WERI-Rb-1 (cell line): ENCODE data around the gene GAS1.

ENCODE experiments used
- DNase-seq: peaks from one replicate; pipeline ENCODE4 v3.0.0-alpha.2; 2020
- H3K27ac ChIP-seq: fragments of 250-450 bp; sonication (Bioruptor Pico); 2 replicates; pipeline ENCODE4 v1.5.1; 2020; ENCODE audit warnings: mild to moderate bottlenecking, moderate library complexity
- H3K27me3 ChIP-seq: fragments of 250-450 bp; sonication (Bioruptor Pico); 2 replicates; pipeline ENCODE4 v1.5.1; 2021; ENCODE audit warnings: mild to moderate bottlenecking, low read depth, moderate library complexity; ENCODE audit not compliant: insufficient read depth, severe bottlenecking
- H3K36me3 ChIP-seq: fragments of 250-450 bp; sonication (Bioruptor Pico); 2 replicates; pipeline ENCODE4 v1.5.1; 2020; ENCODE audit warnings: mild to moderate bottlenecking, moderate library complexity
- H3K4me3 ChIP-seq: 2 replicates; pipeline ENCODE4 v1.5.1; 2011; ENCODE audit warnings: low read depth, mild to moderate bottlenecking, control low read depth, low read length
- H3K9me3 ChIP-seq: fragments of 250-450 bp; sonication (Bioruptor Pico); 2 replicates; pipeline ENCODE4 v1.5.1; 2021; ENCODE audit warnings: mild to moderate bottlenecking, moderate library complexity; ENCODE audit not compliant: severe bottlenecking
- CTCF ChIP-seq: IDR thresholded peaks from 2 replicates; pipeline ENCODE4 v1.5.1; 2011; ENCODE audit warnings: low read depth, mild to moderate bottlenecking, control low read depth, inconsistent platforms, low read length

Gene GAS1

GRCh38 chr9:86971742-86972141 lies 24.4 kb upstream of the GAS1 start:
- Histone ChIP-seq H3K36me3 (no peaks in the 10 kb centered on the region), H3K27me3 (peaks cover 35% of the 10 kb centered on the region), H3K4me3 (no peak overlapping the region), H3K9me3 (no peaks in the 10 kb centered on the region), H3K27ac (no peak overlapping the region)
- DNase-seq, result no peak
- TF ChIP-seq CTCF, result no peak

GRCh38 chr9:86968258-86968920 lies 21.1 kb upstream of the GAS1 start:
- H3K27ac ChIP-seq, result no peak overlapping the region
- H3K9me3 ChIP-seq, result no peaks in the 10 kb centered on the region
- no peak overlapping the region for H3K4me3 ChIP-seq
- no peak for TF ChIP-seq CTCF
- H3K27me3 ChIP-seq, result peaks cover 23% of the 10 kb centered on the region
- DNase-seq, result no peak
- no peaks in the 10 kb centered on the region for H3K36me3 ChIP-seq

- no peak for TF ChIP-seq CTCF
- Histone ChIP-seq H3K4me3 (no peak overlapping the region), H3K9me3 (no peaks in the 10 kb centered on the region), H3K27ac (no peak overlapping the region), H3K36me3 (no peaks in the 10 kb centered on the region), H3K27me3 (peaks cover 25% of the 10 kb centered on the region)
- DNase-seq, result no peak
Observed at GRCh38 chr9:86966852-86967511, 19.7 kb upstream of the GAS1 start.

GRCh38 chr9:86965636-86966395 lies 18.5 kb upstream of the GAS1 start:
- no peak for TF ChIP-seq CTCF
- DNase-seq, result no peak
- no peaks in the 10 kb centered on the region for H3K36me3 ChIP-seq
- H3K27me3 ChIP-seq, result peaks cover 24% of the 10 kb centered on the region
- H3K4me3 ChIP-seq, result no peak overlapping the region
- no peak overlapping the region for H3K27ac ChIP-seq
- no peaks in the 10 kb centered on the region for H3K9me3 ChIP-seq

GRCh38 chr9:86962692-86963091 lies 15.4 kb upstream of the GAS1 start:
- no peak for DNase-seq
- H3K36me3 ChIP-seq, result no peaks in the 10 kb centered on the region
- TF ChIP-seq CTCF, result no peak
- H3K4me3 ChIP-seq, result no peak overlapping the region
- no peaks in the 10 kb centered on the region for H3K9me3 ChIP-seq
- no peak overlapping the region for H3K27ac ChIP-seq
- H3K27me3 ChIP-seq, result peaks cover 41% of the 10 kb centered on the region
